ENCODE data around the gene OS9.
A peak's percentile ranks its signal among the peaks of the same experiment; 100 is the strongest.

The OS9 gene

GRCh38 chr12:57749061-57749460 is 55.1 kb downstream of the OS9 start:
- Histone ChIP-seq H3K27ac (ENCODE audit: low read depth, low read length, severe bottlenecking) (no peak overlapping the region), H3K4me3 (ENCODE audit: extremely low read depth, insufficient read depth, low read length, poor library complexity, severe bottlenecking) (no peak overlapping the region), H3K9me3 (ENCODE audit: control insufficient read depth, low read length) (no peaks in the 10 kb centered on the region), H3K4me1 (ENCODE audit: control insufficient read depth, insufficient read depth, low read length, poor library complexity, severe bottlenecking) (peaks cover under 1% of the 10 kb centered on the region), H3K36me3 (ENCODE audit: control insufficient read depth, insufficient read depth, low read length) (peaks cover 58% of the 10 kb centered on the region)
- 100% methylated on average over 1 to 5 of the region's 5 CpGs for WGBS, 2 experiments (ENCODE audit: insufficient coverage in 2 of 2)

- no peak overlapping the region for H3K27ac ChIP-seq (ENCODE audit: low read depth, low read length, severe bottlenecking)
- WGBS, 2 experiments (ENCODE audit: insufficient coverage in 2 of 2) = 87 to 88% methylated on average over 8 to 14 of the region's 15 CpGs
- peak overlapping the region; percentile 85 for H3K4me3 ChIP-seq (ENCODE audit: extremely low read depth, insufficient read depth, low read length, poor library complexity, severe bottlenecking)
- peaks cover 52% of the 10 kb centered on the region for H3K36me3 ChIP-seq (ENCODE audit: control insufficient read depth, insufficient read depth, low read length)
- H3K4me1 ChIP-seq (ENCODE audit: control insufficient read depth, insufficient read depth, low read length, poor library complexity, severe bottlenecking) = peaks cover 8% of the 10 kb centered on the region
- H3K9me3 ChIP-seq (ENCODE audit: control insufficient read depth, low read length) = no peaks in the 10 kb centered on the region
These were observed 56.9 kb downstream of the OS9 start for GRCh38 chr12:57750561-57751431.

- peaks cover 8% of the 10 kb centered on the region for H3K4me1 ChIP-seq (ENCODE audit: control insufficient read depth, insufficient read depth, low read length, poor library complexity, severe bottlenecking)
- 3 to 24% methylated on average over 4 to 6 of the region's 8 CpGs for WGBS, 2 experiments (ENCODE audit: insufficient coverage in 2 of 2)
- peak overlapping the region; percentile 85 for H3K4me3 ChIP-seq (ENCODE audit: extremely low read depth, insufficient read depth, low read length, poor library complexity, severe bottlenecking)
- H3K27ac ChIP-seq (ENCODE audit: low read depth, low read length, severe bottlenecking) = peak overlapping the region; percentile 92
- no peaks in the 10 kb centered on the region for H3K9me3 ChIP-seq (ENCODE audit: control insufficient read depth, low read length)
- H3K36me3 ChIP-seq (ENCODE audit: control insufficient read depth, insufficient read depth, low read length) = peaks cover 48% of the 10 kb centered on the region
These were observed 57.5 kb downstream of the OS9 start for GRCh38 chr12:57751432-57751787.

- Histone ChIP-seq H3K36me3 (ENCODE audit: control insufficient read depth, insufficient read depth, low read length) (peaks cover 42% of the 10 kb centered on the region), H3K4me1 (ENCODE audit: control insufficient read depth, insufficient read depth, low read length, poor library complexity, severe bottlenecking) (peaks cover 8% of the 10 kb centered on the region), H3K27ac (ENCODE audit: low read depth, low read length, severe bottlenecking) (peak within 1 kb of the TSS; percentile 92), H3K4me3 (ENCODE audit: extremely low read depth, insufficient read depth, low read length, poor library complexity, severe bottlenecking) (peak within 1 kb of the TSS; percentile 85), H3K9me3 (ENCODE audit: control insufficient read depth, low read length) (no peaks in the 10 kb centered on the region)
- 0 to 1% methylated on average over 38 to 41 of the region's 58 CpGs for WGBS, 2 experiments (ENCODE audit: insufficient coverage in 2 of 2)
These were observed 58.1 kb downstream of the OS9 start, which contains the start of gene CDK4 for GRCh38 chr12:57751788-57752667. Gene CDK4, minus strand, starts transcription at chr12:57752310. Its CDS starts 593 bp downstream, at chr12:57751717.

- peaks cover 8% of the 10 kb centered on the region for H3K4me1 ChIP-seq (ENCODE audit: control insufficient read depth, insufficient read depth, low read length, poor library complexity, severe bottlenecking)
- peak overlapping the region; percentile 18 for H3K4me3 ChIP-seq (ENCODE audit: extremely low read depth, insufficient read depth, low read length, poor library complexity, severe bottlenecking)
- H3K9me3 ChIP-seq (ENCODE audit: control insufficient read depth, low read length) = no peaks in the 10 kb centered on the region
- no peak overlapping the region for H3K27ac ChIP-seq (ENCODE audit: low read depth, low read length, severe bottlenecking)
- H3K36me3 ChIP-seq (ENCODE audit: control insufficient read depth, insufficient read depth, low read length) = peaks cover 36% of the 10 kb centered on the region
- 20 to 80% methylated on average over 1 to 2 of the region's 5 CpGs for WGBS, 2 experiments (ENCODE audit: insufficient coverage in 2 of 2)
These were observed 58.7 kb downstream of the OS9 start for GRCh38 chr12:57752668-57753000.

GRCh38 chr12:57753756-57754337 is 59.9 kb downstream of the OS9 start:
- Histone ChIP-seq H3K27ac (ENCODE audit: low read depth, low read length, severe bottlenecking) (no peak overlapping the region), H3K4me3 (ENCODE audit: extremely low read depth, insufficient read depth, low read length, poor library complexity, severe bottlenecking) (no peak overlapping the region), H3K9me3 (ENCODE audit: control insufficient read depth, low read length) (no peaks in the 10 kb centered on the region), H3K36me3 (ENCODE audit: control insufficient read depth, insufficient read depth, low read length) (peaks cover 24% of the 10 kb centered on the region), H3K4me1 (ENCODE audit: control insufficient read depth, insufficient read depth, low read length, poor library complexity, severe bottlenecking) (peaks cover 8% of the 10 kb centered on the region)
- WGBS, 2 experiments (ENCODE audit: insufficient coverage in 2 of 2) = 26% methylated on average over 1 of the region's 1 CpG; no CpG with 5 or more reads in 1 of the 2 experiments

GRCh38 chr12:57754411-57755193 is 60.7 kb downstream of the OS9 start, which contains the start of gene MARCHF9:
Gene MARCHF9, plus strand, starts transcription at chr12:57755103. Its CDS starts 426 bp downstream, at chr12:57755529.
- H3K9me3 ChIP-seq (ENCODE audit: control insufficient read depth, low read length) = no peaks in the 10 kb centered on the region
- H3K27ac ChIP-seq (ENCODE audit: low read depth, low read length, severe bottlenecking) = no peak within 1 kb of the TSS
- peak within 1 kb of the TSS; percentile 44 for H3K4me3 ChIP-seq (ENCODE audit: extremely low read depth, insufficient read depth, low read length, poor library complexity, severe bottlenecking)
- H3K4me1 ChIP-seq (ENCODE audit: control insufficient read depth, insufficient read depth, low read length, poor library complexity, severe bottlenecking) = peaks cover 8% of the 10 kb centered on the region
- WGBS, 2 experiments (ENCODE audit: insufficient coverage in 2 of 2) = 0 to 2% methylated on average over 18 to 21 of the region's 41 CpGs
- peaks cover 17% of the 10 kb centered on the region for H3K36me3 ChIP-seq (ENCODE audit: control insufficient read depth, insufficient read depth, low read length)

- Histone ChIP-seq H3K4me3 (ENCODE audit: extremely low read depth, insufficient read depth, low read length, poor library complexity, severe bottlenecking) (peak overlapping the region; percentile 44), H3K4me1 (ENCODE audit: control insufficient read depth, insufficient read depth, low read length, poor library complexity, severe bottlenecking) (peaks cover 8% of the 10 kb centered on the region), H3K27ac (ENCODE audit: low read depth, low read length, severe bottlenecking) (no peak overlapping the region), H3K36me3 (ENCODE audit: control insufficient read depth, insufficient read depth, low read length) (peaks cover 11% of the 10 kb centered on the region), H3K9me3 (ENCODE audit: control insufficient read depth, low read length) (no peaks in the 10 kb centered on the region)
- WGBS, 2 experiments (ENCODE audit: insufficient coverage in 2 of 2) = 0 to 1% methylated on average over 9 to 12 of the region's 34 CpGs
These were observed 61.2 kb downstream of the OS9 start for GRCh38 chr12:57755194-57755453.

- Histone ChIP-seq H3K9me3 (ENCODE audit: control insufficient read depth, low read length) (no peaks in the 10 kb centered on the region), H3K27ac (ENCODE audit: low read depth, low read length, severe bottlenecking) (no peak overlapping the region), H3K4me1 (ENCODE audit: control insufficient read depth, insufficient read depth, low read length, poor library complexity, severe bottlenecking) (peaks cover 8% of the 10 kb centered on the region), H3K36me3 (ENCODE audit: control insufficient read depth, insufficient read depth, low read length) (peaks cover 5% of the 10 kb centered on the region), H3K4me3 (ENCODE audit: extremely low read depth, insufficient read depth, low read length, poor library complexity, severe bottlenecking) (peak overlapping the region; percentile 44)
- 0 to 1% methylated on average over 45 to 53 of the region's 76 CpGs for WGBS, 2 experiments (ENCODE audit: insufficient coverage in 2 of 2)
These were observed 61.8 kb downstream of the OS9 start for GRCh38 chr12:57755454-57756372.
